IPS DF 4.7 (cell line): Measurements from ENCODE around the gene DIAPH2.
A peak's percentile ranks its signal among the peaks of the same experiment; 100 is the strongest.

Experiments
- DNase-seq: peaks from one replicate; pipeline ENCODE4 v3.0.0-alpha.2; 2013; ENCODE audit warnings: low spot score; ENCODE audit errors: extremely low read depth

The DIAPH2 gene

GRCh38 chrX:97636473-97637140 is 952.0 kb downstream of the DIAPH2 start:
- no peak for DNase-seq

DNA sequence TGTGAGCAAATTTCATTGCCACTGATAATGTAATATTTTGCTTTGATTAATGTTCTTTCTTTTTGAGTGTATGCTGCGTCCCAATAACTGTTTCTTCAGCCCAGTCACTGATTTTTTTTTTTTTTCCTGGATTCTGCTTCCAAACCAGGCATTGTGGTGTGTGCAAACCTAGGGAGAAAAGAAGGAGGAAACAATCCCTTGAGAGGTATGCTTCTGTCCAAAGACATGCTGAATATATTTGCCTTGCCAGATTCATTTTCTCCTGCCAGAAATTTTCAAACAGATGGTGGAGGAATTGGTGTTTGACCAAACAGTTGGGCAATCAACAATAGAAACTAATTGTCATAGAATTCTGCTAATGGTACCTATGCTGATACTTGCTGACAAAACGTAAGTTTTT is 952.6 kb downstream of the DIAPH2 start:
- DNase-seq, result no peak

- no peak for DNase-seq
Measured at GRCh38 chrX:97638621-97639020, 954.0 kb downstream of the DIAPH2 start.

- DNase-seq, result peak; percentile 16
Measured at GRCh38 chrX:97639526-97639925, 954.9 kb downstream of the DIAPH2 start.
